H9 (cell line): Measurements from ENCODE around the gene USP9X. TPM values are rescaled to one million over a fixed set of nuclear protein-coding genes. Genes with fewer than 3 reads are reported as not detected.

ENCODE experiments used
- DNase-seq: peaks from one replicate; pipeline ENCODE4 v3.0.0-alpha.2; 2017
- H2AFZ ChIP-seq: one replicate; pipeline ENCODE4 v1.6.1; 2013; ENCODE audit warnings: mild to moderate bottlenecking, low read length, control low read depth, moderate library complexity
- H2AK5ac ChIP-seq: 2 replicates; pipeline ENCODE4 v1.6.1; 2013; ENCODE audit warnings: low read length, control low read depth, mixed read lengths; ENCODE audit not compliant: insufficient read length
- H2BK120ac ChIP-seq: one replicate; pipeline ENCODE4 v1.6.1; 2013; ENCODE audit warnings: low read depth, mild to moderate bottlenecking, low read length, control low read depth, inconsistent platforms; ENCODE audit not compliant: poor library complexity, severe bottlenecking
- H2BK12ac ChIP-seq: 2 replicates; pipeline ENCODE4 v1.6.1; 2013; ENCODE audit warnings: low read length, control low read depth, mixed read lengths, low read depth; ENCODE audit not compliant: insufficient read length
- H2BK15ac ChIP-seq: 2 replicates; pipeline ENCODE4 v1.6.1; 2013; ENCODE audit warnings: low read depth, low read length, control low read depth
- H2BK20ac ChIP-seq: one replicate; pipeline ENCODE4 v1.6.1; 2013; ENCODE audit warnings: low read depth, mild to moderate bottlenecking, low read length, control low read depth, inconsistent platforms; ENCODE audit not compliant: poor library complexity, severe bottlenecking
- H2BK5ac ChIP-seq: 2 replicates; pipeline ENCODE4 v1.6.1; 2013; ENCODE audit warnings: low read length, control low read depth, mixed read lengths; ENCODE audit not compliant: insufficient read length
- H3K14ac ChIP-seq: 2 replicates; pipeline ENCODE4 v1.6.1; 2013; ENCODE audit warnings: low read length, control low read depth; ENCODE audit not compliant: insufficient read depth
- H3K18ac ChIP-seq: 2 replicates; pipeline ENCODE4 v1.6.1; 2013; ENCODE audit warnings: low read depth, mild to moderate bottlenecking, mixed read lengths, low read length, control low read depth; ENCODE audit not compliant: insufficient read length
- H3K23ac ChIP-seq: 2 replicates; pipeline ENCODE4 v1.6.1; 2013; ENCODE audit warnings: low read length, control low read depth, mixed read lengths, low read depth; ENCODE audit not compliant: insufficient read length
- H3K23me2 ChIP-seq: 2 replicates; pipeline ENCODE4 v1.6.1; 2013; ENCODE audit warnings: low read depth, mild to moderate bottlenecking, mixed read lengths, low read length, control low read depth; ENCODE audit not compliant: insufficient read length, poor library complexity, severe bottlenecking
- H3K27ac ChIP-seq: 2 replicates; pipeline ENCODE4 v1.5.1; 2013; ENCODE audit warnings: low read length, control low read depth, mixed read lengths, low read depth; ENCODE audit not compliant: insufficient read length
- H3K27me3 ChIP-seq: 2 replicates; pipeline ENCODE4 v1.6.1; 2013; ENCODE audit warnings: low read length, control low read depth, inconsistent platforms; ENCODE audit not compliant: insufficient read depth
- H3K4ac ChIP-seq: 2 replicates; pipeline ENCODE4 v1.6.1; 2013; ENCODE audit warnings: low read depth, mild to moderate bottlenecking, control low read depth, inconsistent platforms, low read length, moderate library complexity
- H3K4me1 ChIP-seq: 2 replicates; pipeline ENCODE4 v1.6.1; 2013; ENCODE audit warnings: low read length, control low read depth, inconsistent platforms; ENCODE audit not compliant: insufficient read depth
- H3K4me2 ChIP-seq: 2 replicates; pipeline ENCODE4 v1.6.1; 2013; ENCODE audit warnings: low read length, control low read depth, mixed read lengths; ENCODE audit not compliant: insufficient read length, insufficient read depth
- H3K56ac ChIP-seq: 2 replicates; pipeline ENCODE4 v1.6.1; 2013; ENCODE audit warnings: low read depth, mild to moderate bottlenecking, mixed read lengths, low read length, control low read depth; ENCODE audit not compliant: insufficient read length
- H3K79me1 ChIP-seq: 2 replicates; pipeline ENCODE4 v1.6.1; 2013; ENCODE audit warnings: low read depth, mild to moderate bottlenecking, moderate library complexity, low read length, control low read depth, inconsistent platforms; ENCODE audit not compliant: insufficient read depth, poor library complexity, severe bottlenecking
- H3K79me2 ChIP-seq: 2 replicates; pipeline ENCODE4 v1.6.1; 2013; ENCODE audit warnings: low read length, control low read depth, inconsistent platforms; ENCODE audit not compliant: insufficient read depth
- H3K9ac ChIP-seq: 2 replicates; pipeline ENCODE4 v1.6.1; 2013; ENCODE audit warnings: low read length, control low read depth, mixed read lengths; ENCODE audit not compliant: insufficient read length; ENCODE audit errors: extremely low read depth
- H3K9me3 ChIP-seq: one replicate; pipeline ENCODE4 v1.6.1; 2013; ENCODE audit warnings: low read depth, low read length, inconsistent platforms; ENCODE audit not compliant: control insufficient read depth
- H3T11ph ChIP-seq: one replicate; pipeline ENCODE4 v1.6.1; 2013; ENCODE audit warnings: mild to moderate bottlenecking, low read length, control low read depth, inconsistent platforms
- H4K20me1 ChIP-seq: one replicate; pipeline ENCODE4 v1.6.1; 2013; ENCODE audit not compliant: control insufficient read depth, insufficient read length, insufficient read depth
- H4K5ac ChIP-seq: 2 replicates; pipeline ENCODE4 v1.6.1; 2013; ENCODE audit warnings: low read depth, mild to moderate bottlenecking, mixed read lengths, low read length, control low read depth; ENCODE audit not compliant: insufficient read length
- H4K8ac ChIP-seq: replicated peaks from 2 replicates; pipeline ENCODE4 v1.6.1; 2013; ENCODE audit warnings: low read length, control low read depth, mixed read lengths, low read depth; ENCODE audit not compliant: insufficient read length
- H4K91ac ChIP-seq: 2 replicates; pipeline ENCODE4 v1.6.1; 2013; ENCODE audit warnings: low read depth, mild to moderate bottlenecking, moderate library complexity, mixed read lengths, low read length, control low read depth; ENCODE audit not compliant: insufficient read length
- H3K27ac Mint-ChIP-seq, 3 experiments: 2 replicates in 2 of 3; 3 replicates in 1 of 3; pipeline ENCODE4 v1.8.0; 2020 to 2021; ENCODE audit warnings: mixed read lengths in 3 of 3, mild to moderate bottlenecking in 1 of 3, moderate library complexity in 1 of 3
- H3K27me3 Mint-ChIP-seq: 2 replicates; pipeline ENCODE4 v1.8.0; 2021; ENCODE audit warnings: low read depth, mild to moderate bottlenecking, moderate library complexity, mixed read lengths
- H3K36me3 Mint-ChIP-seq, 3 experiments: 2 replicates in 2 of 3; 3 replicates in 1 of 3; pipeline ENCODE4 v1.8.0; 2020 to 2021; ENCODE audit warnings: low read depth in 3 of 3, mixed read lengths in 3 of 3; ENCODE audit not compliant: insufficient read depth in 1 of 3
- H3K4me1 Mint-ChIP-seq, 2 experiments: 2 replicates each; pipeline ENCODE4 v1.8.0; 2020; ENCODE audit warnings: mixed read lengths in 2 of 2
- H3K4me3 Mint-ChIP-seq, 2 experiments: 2 replicates in 1 of 2; 3 replicates in 1 of 2; pipeline ENCODE4 v1.8.0; 2020 to 2021; ENCODE audit warnings: mild to moderate bottlenecking in 2 of 2, mixed read lengths in 2 of 2, moderate library complexity in 1 of 2
- H3K9me3 Mint-ChIP-seq, 2 experiments: 2 replicates in 1 of 2; 3 replicates in 1 of 2; pipeline ENCODE4 v1.8.0; 2020; ENCODE audit warnings: mild to moderate bottlenecking in 2 of 2, mixed read lengths in 2 of 2, moderate library complexity in 1 of 2
- WGBS: extraction: QIAGEN DNeasy Blood & Tissue Kit; methylation state at CpG from one replicate; pipeline ENCODE4 v1.1.7; 2013; ENCODE audit warnings: missing lambda C conversion rate, low lambda C conversion rate, mixed read lengths; ENCODE audit not compliant: insufficient read length; ENCODE audit errors: extremely low coverage; 5-methylcytosine and 5-hydroxymethylcytosine counted together
- total RNA-seq: library from RNA; stranded (reverse); gene quantifications from 2 replicates; pipeline ENCODE4 v1.2.1, GENCODE V29; 2021
- TF ChIP-seq, protein P1 (sequence below): fragments of 200-600 bp; sonication (generic); conservative IDR thresholded peaks from 3 replicates; pipeline ENCODE4 v1.8.0; 2021; ENCODE audit warnings: antibody characterized with exemption, mild to moderate bottlenecking

USP9X gene
- total RNA-seq, 1 experiment from 2014 or later, result 284 TPM

DNA sequence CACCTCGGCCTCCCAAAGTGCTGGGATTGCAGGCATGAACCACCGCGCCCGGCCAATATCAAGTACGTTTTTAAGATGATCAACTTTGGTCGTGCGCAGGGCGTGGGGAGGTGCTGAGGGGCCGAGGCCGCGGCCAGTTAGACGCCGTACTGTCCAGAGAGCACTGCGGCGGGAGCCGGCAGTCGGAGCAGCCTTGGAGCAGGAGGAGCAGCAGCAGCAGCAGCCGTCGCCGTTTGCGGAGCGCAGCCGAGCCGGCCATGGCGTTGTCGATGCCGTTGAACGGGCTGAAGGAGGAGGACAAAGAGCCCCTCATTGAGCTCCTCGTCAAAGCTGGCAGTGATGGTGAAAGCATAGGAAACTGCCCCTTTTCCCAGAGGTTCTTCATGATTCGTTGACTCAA lies 8.5 kb upstream of the USP9X start:
- no peaks in the 10 kb centered on the region for H3K23me2 ChIP-seq
- H3K79me2 ChIP-seq, result no peaks in the 10 kb centered on the region
- Mint-ChIP-seq H3K27me3 (no peaks in the 10 kb centered on the region), H3K4me1 (peaks cover 2 to 5% of the 10 kb centered on the region in 2 experiments; a peak in 1 of 4 replicates), H3K36me3 (peaks cover 0 to 2% (median 1%) of the 10 kb centered on the region in 3 experiments; a peak in 1 of 7 replicates), H3K4me3 (no peak overlapping the region), H3K9me3 (peaks cover 40 to 45% of the 10 kb centered on the region in 2 experiments), H3K27ac (no peak overlapping the region)
- no peak overlapping the region for H3K4me2 ChIP-seq
- H2BK20ac ChIP-seq, result no peak overlapping the region
- H2AFZ ChIP-seq, result no peak overlapping the region
- no peak overlapping the region for H4K91ac ChIP-seq
- no peak overlapping the region for H3T11ph ChIP-seq
- no peak overlapping the region for H3K27ac ChIP-seq
- H3K9me3 ChIP-seq, result no peaks in the 10 kb centered on the region
- H3K4me1 ChIP-seq, result no peaks in the 10 kb centered on the region; the same call in 1 of the 2 replicates
- no peak overlapping the region for H3K9ac ChIP-seq
- no peak overlapping the region for H2BK120ac ChIP-seq
- DNase-seq, result no peak
- H3K14ac ChIP-seq, result no peak overlapping the region
- H2AK5ac ChIP-seq, result no peak overlapping the region
- H4K5ac ChIP-seq, result no peak overlapping the region
- no peak overlapping the region for H2BK15ac ChIP-seq
- no peak overlapping the region for H3K56ac ChIP-seq
- H4K8ac ChIP-seq, result no peak overlapping the region
- H3K27me3 ChIP-seq, result no peaks in the 10 kb centered on the region
- no peaks in the 10 kb centered on the region for H4K20me1 ChIP-seq
- H3K4ac ChIP-seq, result no peak overlapping the region
- no peak overlapping the region for H3K23ac ChIP-seq
- TF ChIP-seq, protein P1, sequence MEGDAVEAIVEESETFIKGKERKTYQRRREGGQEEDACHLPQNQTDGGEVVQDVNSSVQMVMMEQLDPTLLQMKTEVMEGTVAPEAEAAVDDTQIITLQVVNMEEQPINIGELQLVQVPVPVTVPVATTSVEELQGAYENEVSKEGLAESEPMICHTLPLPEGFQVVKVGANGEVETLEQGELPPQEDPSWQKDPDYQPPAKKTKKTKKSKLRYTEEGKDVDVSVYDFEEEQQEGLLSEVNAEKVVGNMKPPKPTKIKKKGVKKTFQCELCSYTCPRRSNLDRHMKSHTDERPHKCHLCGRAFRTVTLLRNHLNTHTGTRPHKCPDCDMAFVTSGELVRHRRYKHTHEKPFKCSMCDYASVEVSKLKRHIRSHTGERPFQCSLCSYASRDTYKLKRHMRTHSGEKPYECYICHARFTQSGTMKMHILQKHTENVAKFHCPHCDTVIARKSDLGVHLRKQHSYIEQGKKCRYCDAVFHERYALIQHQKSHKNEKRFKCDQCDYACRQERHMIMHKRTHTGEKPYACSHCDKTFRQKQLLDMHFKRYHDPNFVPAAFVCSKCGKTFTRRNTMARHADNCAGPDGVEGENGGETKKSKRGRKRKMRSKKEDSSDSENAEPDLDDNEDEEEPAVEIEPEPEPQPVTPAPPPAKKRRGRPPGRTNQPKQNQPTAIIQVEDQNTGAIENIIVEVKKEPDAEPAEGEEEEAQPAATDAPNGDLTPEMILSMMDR, result no peak
- no peak overlapping the region for H2BK5ac ChIP-seq
- no peak overlapping the region for H2BK12ac ChIP-seq
- H3K18ac ChIP-seq, result no peak overlapping the region
- H3K79me1 ChIP-seq, result no peaks in the 10 kb centered on the region
- no CpG with 5 or more reads among the region's 30 CpGs for WGBS
